ENCODE measurements around the gene CFL1. TPM values are rescaled to one million over a fixed set of nuclear protein-coding genes. Genes with fewer than 3 reads are reported as not detected.
"Not testable (repeated sequence)": the region's sequence is repeated elsewhere in the genome, so short reads cannot be mapped to it uniquely, and the experiment has no call there.

Gene CFL1
- 748 and 837 TPM in 2 replicates for total RNA-seq
- 1,171 TPM for polyA plus RNA-seq (2012)

- DNase-seq (ENCODE audit: low read depth): peak; percentile 98
Measured at GRCh38 chr11:65857853-65858680, at the start of gene CFL1. Gene CFL1, minus strand, starts transcription at chr11:65858180. Its CDS starts 81 bp downstream, at chr11:65858099.

GRCh38 chr11:65906602-65907001, 48.6 kb upstream of the CFL1 start:
- no peak for DNase-seq (ENCODE audit: low read depth)

- DNase-seq (ENCODE audit: low read depth): no peak
Measured at GRCh38 chr11:65903715-65904114, 45.7 kb upstream of the CFL1 start.

GRCh38 chr11:65903068-65903481, 45.1 kb upstream of the CFL1 start:
- peak; percentile 91 for DNase-seq (ENCODE audit: low read depth)

- DNase-seq (ENCODE audit: low read depth): no peak
Measured at GRCh38 chr11:65900899-65901180, 42.9 kb upstream of the CFL1 start.

GRCh38 chr11:65900125-65900898, 42.3 kb upstream of the CFL1 start, which contains the start of gene FOSL1:
Gene FOSL1, minus strand, starts transcription at chr11:65900388. Its CDS starts 49 bp downstream, at chr11:65900339.
- DNase-seq (ENCODE audit: low read depth): peak; percentile 92

GRCh38 chr11:65899356-65900124, 41.6 kb upstream of the CFL1 start:
- DNase-seq (ENCODE audit: low read depth): peak; percentile 73

GRCh38 chr11:65898656-65899355, 40.8 kb upstream of the CFL1 start:
- DNase-seq (ENCODE audit: low read depth): peak; percentile 26

GRCh38 chr11:65897020-65897471, 39.1 kb upstream of the CFL1 start:
- DNase-seq (ENCODE audit: low read depth): no peak

GRCh38 chr11:65896034-65896999, 38.3 kb upstream of the CFL1 start:
- DNase-seq (ENCODE audit: low read depth): no peak

- no peak for DNase-seq (ENCODE audit: low read depth)
Measured at GRCh38 chr11:65895482-65895981, 37.6 kb upstream of the CFL1 start.

- DNase-seq (ENCODE audit: low read depth): no peak
Measured at GRCh38 chr11:65894034-65894591, 36.1 kb upstream of the CFL1 start.

GRCh38 chr11:65892661-65893317, 34.8 kb upstream of the CFL1 start:
- DNase-seq (ENCODE audit: low read depth): no peak

- not testable (repeated sequence) for DNase-seq (ENCODE audit: low read depth)
Measured at GRCh38 chr11:65892137-65892540, 34.2 kb upstream of the CFL1 start.

GRCh38 chr11:65891219-65892136, 33.5 kb upstream of the CFL1 start:
- peak; percentile 61 for DNase-seq (ENCODE audit: low read depth)

GRCh38 chr11:65890324-65891218, 32.6 kb upstream of the CFL1 start, which contains the start of gene CCDC85B:
Gene CCDC85B, plus strand, starts transcription at chr11:65890673. Its CDS starts 111 bp downstream, at chr11:65890784.
- peak; percentile 95 for DNase-seq (ENCODE audit: low read depth)
